Chondrocyte (in vitro differentiated cells): ENCODE data around the gene FILIP1. TPM values are rescaled to one million over a fixed set of nuclear protein-coding genes. Genes with fewer than 3 reads are reported as not detected.

Source experiments
- DNase-seq: peaks from one replicate; pipeline ENCODE4 v3.0.0; 2021; ENCODE audit warnings: mixed read lengths, low spot score
- H3K27ac Mint-ChIP-seq: one replicate; pipeline ENCODE4 v1.8.0; 2021; ENCODE audit warnings: mild to moderate bottlenecking, moderate library complexity, mixed read lengths; ENCODE audit not compliant: unreplicated experiment
- H3K27me3 Mint-ChIP-seq: 2 replicates; pipeline ENCODE4 v1.8.0; 2021; ENCODE audit warnings: low read depth, mixed read lengths
- H3K36me3 Mint-ChIP-seq: 2 replicates; pipeline ENCODE4 v1.8.0; 2021; ENCODE audit warnings: low read depth, mixed read lengths
- H3K4me1 Mint-ChIP-seq: 2 replicates; pipeline ENCODE4 v1.8.0; 2021; ENCODE audit warnings: low read depth, mild to moderate bottlenecking, mixed read lengths
- H3K4me3 Mint-ChIP-seq: one replicate; pipeline ENCODE4 v1.8.0; 2021; ENCODE audit warnings: mild to moderate bottlenecking, moderate library complexity, mixed read lengths; ENCODE audit not compliant: unreplicated experiment
- H3K9me3 Mint-ChIP-seq: 2 replicates; pipeline ENCODE4 v1.8.0; 2021; ENCODE audit warnings: low read depth, mixed read lengths
- total RNA-seq: library from RNA; stranded (reverse); gene quantifications from 3 replicates; pipeline ENCODE4 v1.2.1, GENCODE V29; 2021
- TF ChIP-seq, protein P1 (sequence below): fragments of 200-600 bp; sonication (generic); IDR thresholded peaks from 2 replicates; pipeline ENCODE4 v1.5.0; 2021; ENCODE audit warnings: antibody characterized with exemption, mild to moderate bottlenecking, moderate library complexity

FILIP1 gene
- total RNA-seq, 1 donor from 2014 or later, result 7.0 TPM

GRCh38 chr6:75503291-75503690 lies 9.7 kb upstream of the FILIP1 start:
- peaks cover 8% of the 10 kb centered on the region for H3K4me1 Mint-ChIP-seq
- peaks cover 9% of the 10 kb centered on the region for H3K9me3 Mint-ChIP-seq
- H3K27me3 Mint-ChIP-seq, result no peaks in the 10 kb centered on the region
- no peak overlapping the region for H3K4me3 Mint-ChIP-seq
- no peaks in the 10 kb centered on the region for H3K36me3 Mint-ChIP-seq
- TF ChIP-seq, protein P1, sequence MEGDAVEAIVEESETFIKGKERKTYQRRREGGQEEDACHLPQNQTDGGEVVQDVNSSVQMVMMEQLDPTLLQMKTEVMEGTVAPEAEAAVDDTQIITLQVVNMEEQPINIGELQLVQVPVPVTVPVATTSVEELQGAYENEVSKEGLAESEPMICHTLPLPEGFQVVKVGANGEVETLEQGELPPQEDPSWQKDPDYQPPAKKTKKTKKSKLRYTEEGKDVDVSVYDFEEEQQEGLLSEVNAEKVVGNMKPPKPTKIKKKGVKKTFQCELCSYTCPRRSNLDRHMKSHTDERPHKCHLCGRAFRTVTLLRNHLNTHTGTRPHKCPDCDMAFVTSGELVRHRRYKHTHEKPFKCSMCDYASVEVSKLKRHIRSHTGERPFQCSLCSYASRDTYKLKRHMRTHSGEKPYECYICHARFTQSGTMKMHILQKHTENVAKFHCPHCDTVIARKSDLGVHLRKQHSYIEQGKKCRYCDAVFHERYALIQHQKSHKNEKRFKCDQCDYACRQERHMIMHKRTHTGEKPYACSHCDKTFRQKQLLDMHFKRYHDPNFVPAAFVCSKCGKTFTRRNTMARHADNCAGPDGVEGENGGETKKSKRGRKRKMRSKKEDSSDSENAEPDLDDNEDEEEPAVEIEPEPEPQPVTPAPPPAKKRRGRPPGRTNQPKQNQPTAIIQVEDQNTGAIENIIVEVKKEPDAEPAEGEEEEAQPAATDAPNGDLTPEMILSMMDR, result no peak
- no peak for DNase-seq
- H3K27ac Mint-ChIP-seq, result peak overlapping the region; percentile 82

DNA sequence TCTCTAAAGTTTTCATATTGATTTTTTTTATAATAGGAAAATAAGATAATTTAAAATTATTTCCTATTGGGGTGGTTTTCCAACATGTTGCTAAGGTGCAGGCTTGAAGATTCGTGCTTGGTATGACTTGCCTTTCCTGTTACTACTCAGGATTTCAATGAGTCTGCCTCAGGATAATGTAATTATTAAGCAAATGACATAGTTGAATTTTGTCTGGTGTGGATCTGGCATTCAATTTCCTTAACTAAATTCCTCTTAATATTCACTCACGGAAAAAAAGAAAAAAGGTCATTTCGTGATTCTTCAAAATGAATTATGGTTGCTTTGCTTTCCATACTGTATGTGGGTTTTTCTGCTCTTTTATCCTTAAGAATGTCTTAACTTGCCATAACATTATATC lies 9.3 kb upstream of the FILIP1 start:
- Mint-ChIP-seq H3K4me1 (peaks cover 8% of the 10 kb centered on the region), H3K27ac (peak overlapping the region; percentile 82), H3K9me3 (peaks cover 9% of the 10 kb centered on the region), H3K4me3 (no peak overlapping the region), H3K27me3 (no peaks in the 10 kb centered on the region), H3K36me3 (no peaks in the 10 kb centered on the region)
- TF ChIP-seq, protein P1, result no peak
- DNase-seq, result no peak

DNA sequence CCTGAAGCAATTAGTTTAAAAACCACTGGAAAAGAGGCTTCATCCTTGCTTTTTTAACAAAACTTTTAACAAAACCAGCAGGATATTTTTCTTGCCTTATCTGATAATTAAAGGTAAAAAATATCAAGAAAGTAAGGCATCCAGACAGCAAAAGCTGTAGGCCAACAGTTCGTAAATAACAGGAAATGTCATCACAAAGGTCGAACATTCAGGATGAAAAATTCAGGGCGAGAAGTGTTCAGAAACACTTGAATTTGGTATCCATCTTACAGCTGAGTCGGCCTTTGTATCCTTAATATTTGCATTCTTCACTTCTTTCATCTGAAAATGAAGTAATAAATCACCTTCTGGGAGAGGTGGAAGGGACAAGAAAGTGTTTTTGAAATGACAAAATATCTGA lies 8.2 kb upstream of the FILIP1 start:
- H3K4me3 Mint-ChIP-seq, result no peak overlapping the region
- H3K27ac Mint-ChIP-seq, result no peak overlapping the region
- H3K27me3 Mint-ChIP-seq, result no peaks in the 10 kb centered on the region
- no peaks in the 10 kb centered on the region for H3K36me3 Mint-ChIP-seq
- H3K4me1 Mint-ChIP-seq, result peaks cover 8% of the 10 kb centered on the region
- H3K9me3 Mint-ChIP-seq, result peaks cover 2% of the 10 kb centered on the region
- TF ChIP-seq, protein P1, result no peak
- DNase-seq, result no peak

DNA sequence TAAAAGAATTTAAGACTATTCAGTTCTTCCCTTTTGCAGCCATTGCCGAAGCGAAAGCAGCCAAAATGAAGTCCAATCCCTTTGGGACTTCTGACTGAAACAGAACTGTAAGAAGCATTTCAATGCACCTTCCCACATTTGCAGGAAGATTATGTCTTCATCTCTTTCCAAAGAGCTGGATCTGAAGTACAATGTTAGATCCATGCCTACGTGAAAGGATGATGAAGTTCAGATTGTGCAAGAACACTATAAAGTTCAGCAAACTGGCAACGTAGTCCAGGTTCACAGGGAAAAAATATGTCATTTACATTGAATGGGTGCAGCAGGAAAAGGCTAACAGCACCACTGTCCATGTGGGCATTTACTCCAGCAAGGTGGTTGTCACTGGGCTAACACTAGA lies 6.0 kb upstream of the FILIP1 start:
- no peak for DNase-seq
- peaks cover 23% of the 10 kb centered on the region for H3K4me1 Mint-ChIP-seq
- H3K9me3 Mint-ChIP-seq, result no peaks in the 10 kb centered on the region
- H3K27ac Mint-ChIP-seq, result no peak overlapping the region
- H3K36me3 Mint-ChIP-seq, result no peaks in the 10 kb centered on the region
- TF ChIP-seq, protein P1, result no peak
- H3K4me3 Mint-ChIP-seq, result no peak overlapping the region
- no peaks in the 10 kb centered on the region for H3K27me3 Mint-ChIP-seq

- Mint-ChIP-seq H3K4me1 (peaks cover 29% of the 10 kb centered on the region), H3K4me3 (no peak overlapping the region), H3K27ac (no peak overlapping the region), H3K9me3 (no peaks in the 10 kb centered on the region), H3K36me3 (no peaks in the 10 kb centered on the region), H3K27me3 (no peaks in the 10 kb centered on the region)
- no peak for DNase-seq
- TF ChIP-seq, protein P1, result no peak
Measured at GRCh38 chr6:75498862-75499261, 5.3 kb upstream of the FILIP1 start.
